GM18858 (cell line): ENCODE measurements around the gene SYT2.
"Not testable (repeated sequence)": the region's sequence is repeated elsewhere in the genome, so short reads cannot be mapped to it uniquely, and the experiment has no call there.

ENCODE experiments used
- ATAC-seq: cut with Tn5 transposase; IDR thresholded peaks from one replicate; pipeline ENCODE4 v1.9.1; 2021; ENCODE audit not compliant: unreplicated experiment

The SYT2 gene

GRCh38 chr1:202553560-202554038, 156.7 kb downstream of the SYT2 start:
- ATAC-seq = peak; percentile 46

GRCh38 chr1:202553078-202553477, 157.2 kb downstream of the SYT2 start:
- not testable (repeated sequence) for ATAC-seq

- not testable (repeated sequence) for ATAC-seq
Measured at GRCh38 chr1:202552615-202553014, 157.6 kb downstream of the SYT2 start.

GRCh38 chr1:202551683-202552082, 158.6 kb downstream of the SYT2 start:
- ATAC-seq = no peak

GRCh38 chr1:202550088-202550487, 160.2 kb downstream of the SYT2 start:
- ATAC-seq = not testable (repeated sequence)

- no peak for ATAC-seq
Measured at GRCh38 chr1:202547215-202547614, 163.0 kb downstream of the SYT2 start.

- peak; percentile 78 for ATAC-seq
Measured at GRCh38 chr1:202546796-202547195, 163.5 kb downstream of the SYT2 start.

GRCh38 chr1:202546377-202546776, 163.9 kb downstream of the SYT2 start:
- ATAC-seq = peak; percentile 9

GRCh38 chr1:202545647-202546303, 164.5 kb downstream of the SYT2 start:
- ATAC-seq = not testable (repeated sequence)

- not testable (repeated sequence) for ATAC-seq
Measured at GRCh38 chr1:202544766-202545449, 165.3 kb downstream of the SYT2 start.

- not testable (repeated sequence) for ATAC-seq
Measured at GRCh38 chr1:202543537-202543936, 166.7 kb downstream of the SYT2 start.

- ATAC-seq = not testable (repeated sequence)
Measured at GRCh38 chr1:202542415-202542814, 167.8 kb downstream of the SYT2 start.

GRCh38 chr1:202540858-202541257, 169.4 kb downstream of the SYT2 start:
- not testable (repeated sequence) for ATAC-seq
